Smooth muscle cell of the coronary artery (primary cell): ENCODE measurements around the gene TMEM161B. TPM values are rescaled to one million over a fixed set of nuclear protein-coding genes. Genes with fewer than 3 reads are reported as not detected.

ENCODE experiments used
- total RNA-seq: library from RNA; depleted of rRNA; stranded (reverse); fragments of >200 nt; gene quantifications from 2 replicates; pipeline ENCODE4 v1.2.3, GENCODE V29; 2014; ENCODE audit warnings: low replicate concordance

TMEM161B gene
- total RNA-seq = 7.0 and 8.1 TPM in 2 replicates

DNA sequence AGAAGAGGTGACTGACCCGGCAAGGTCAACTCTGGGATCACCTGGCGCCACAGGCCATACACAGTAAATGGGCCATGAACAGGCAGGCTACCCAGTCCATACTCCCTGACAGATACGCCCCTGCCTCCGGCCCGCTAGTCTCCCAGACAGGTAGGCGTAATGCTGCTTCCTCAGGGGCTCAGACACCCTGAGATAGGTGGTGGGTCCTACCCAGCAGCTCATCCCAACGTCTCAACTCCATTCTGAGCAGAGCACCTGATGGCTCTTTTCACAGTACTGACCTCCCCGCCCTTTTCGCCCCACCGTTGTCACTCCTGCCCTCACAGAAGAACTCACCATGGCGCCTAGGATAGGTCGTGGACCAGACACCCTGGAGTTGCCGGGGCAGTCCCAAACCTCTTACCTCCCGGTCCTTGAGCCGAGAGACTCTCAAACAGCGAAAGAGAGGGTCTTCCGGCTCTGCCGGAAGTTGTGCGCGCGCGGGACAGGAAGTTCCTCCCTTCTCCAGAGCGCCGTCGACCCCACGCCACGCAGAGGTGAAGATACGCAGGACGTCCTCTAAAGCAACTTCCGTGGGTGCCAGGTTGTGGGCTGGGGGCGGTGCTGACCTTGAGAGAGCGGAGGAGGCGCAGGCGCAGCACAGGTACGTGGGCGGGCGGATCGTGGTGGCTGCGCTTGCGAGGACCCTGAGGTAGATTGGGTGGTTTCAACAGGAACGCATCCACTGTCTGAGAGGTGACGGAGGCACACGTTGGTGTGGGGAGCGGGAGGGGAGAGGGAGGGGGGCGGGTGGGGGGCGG is at the start of gene TMEM161B:
Gene TMEM161B (minus strand): TSS at position 461 of the 800 bp plus-strand sequence. CDS start 122 bp downstream, at position 339.

